ENCODE results near the gene ADRA2B. TPM values are rescaled to one million over a fixed set of nuclear protein-coding genes. Genes with fewer than 3 reads are reported as not detected.

Gene ADRA2B
- total RNA-seq, 1 experiment from 2014 or later, result 2.7 TPM

- H4K91ac ChIP-seq (ENCODE audit: insufficient read length, low read depth, low read length), result no peak overlapping the region
- no peak overlapping the region for H3K27ac ChIP-seq (ENCODE audit: insufficient read length, low read depth, low read length)
- peaks cover 0 to 8% (median 8%) of the 10 kb centered on the region in 3 experiments; a peak in 4 of 7 replicates for H3K36me3 Mint-ChIP-seq (ENCODE audit: insufficient read depth in 1 of 3, low read depth in 3 of 3)
- no peaks in the 10 kb centered on the region for H3K79me1 ChIP-seq (ENCODE audit: insufficient read depth, low read depth, low read length, poor library complexity, severe bottlenecking)
- no peak overlapping the region for H2BK5ac ChIP-seq (ENCODE audit: insufficient read length, low read length)
- H3K9me3 Mint-ChIP-seq, result peaks cover 2 to 4% of the 10 kb centered on the region in 2 experiments; a peak in 2 of 5 replicates
- H4K20me1 ChIP-seq (ENCODE audit: control insufficient read depth, insufficient read depth, insufficient read length), result no peaks in the 10 kb centered on the region
- no peak overlapping the region for H2BK15ac ChIP-seq (ENCODE audit: low read depth, low read length)
- no peak overlapping the region for H3K56ac ChIP-seq (ENCODE audit: insufficient read length, low read depth, low read length)
- no peaks in the 10 kb centered on the region for H3K79me2 ChIP-seq (ENCODE audit: insufficient read depth, low read length)
- H3K18ac ChIP-seq (ENCODE audit: insufficient read length, low read depth, low read length), result no peak overlapping the region
- no peak overlapping the region for H2AK5ac ChIP-seq (ENCODE audit: insufficient read length, low read length)
- H3K4me3 Mint-ChIP-seq, result peak overlapping the region in 1 of 2 experiments; percentile 26; a peak in 1 of 5 replicates
- H3K4me1 Mint-ChIP-seq, result peaks cover 15 to 32% of the 10 kb centered on the region in 2 experiments
- TF ChIP-seq CTCF (conservative IDR thresholded peaks at IDR 0.05), result no peak
- no peak overlapping the region for H3K4ac ChIP-seq (ENCODE audit: low read depth, low read length)
- no peak overlapping the region for H2BK12ac ChIP-seq (ENCODE audit: insufficient read length, low read depth, low read length)
- no peak overlapping the region for H3K14ac ChIP-seq (ENCODE audit: insufficient read depth, low read length)
- peaks cover 47% of the 10 kb centered on the region for H3K27me3 Mint-ChIP-seq (ENCODE audit: low read depth)
- no peaks in the 10 kb centered on the region for H3K4me1 ChIP-seq (ENCODE audit: insufficient read depth, low read length)
- DNase-seq, result no peak
- H2BK20ac ChIP-seq (ENCODE audit: low read depth, low read length, poor library complexity, severe bottlenecking), result no peak overlapping the region
- WGBS (ENCODE audit: extremely low coverage, insufficient read length, low lambda C conversion rate), result no CpG with 5 or more reads among the region's 13 CpGs
- no peak overlapping the region for H4K5ac ChIP-seq (ENCODE audit: insufficient read length, low read depth, low read length)
- no peaks in the 10 kb centered on the region; the same call in 1 of the 2 replicates for H3K27me3 ChIP-seq (ENCODE audit: insufficient read depth, low read length)
- H4K8ac ChIP-seq (replicated peaks; ENCODE audit: insufficient read length, low read depth, low read length), result no peak overlapping the region
- H2BK120ac ChIP-seq (ENCODE audit: low read depth, low read length, poor library complexity, severe bottlenecking), result no peak overlapping the region
- H2AFZ ChIP-seq (ENCODE audit: low read length), result no peak overlapping the region
- no peaks in the 10 kb centered on the region for H3K9me3 ChIP-seq (ENCODE audit: control insufficient read depth, low read depth, low read length)
- no peak overlapping the region for H3K27ac Mint-ChIP-seq
- no peak overlapping the region for H3K9ac ChIP-seq (ENCODE audit: extremely low read depth, insufficient read length, low read length)
- H3T11ph ChIP-seq (ENCODE audit: low read length), result no peak overlapping the region
- peaks cover 9% of the 10 kb centered on the region for H3K23me2 ChIP-seq (ENCODE audit: insufficient read length, low read depth, low read length, poor library complexity, severe bottlenecking)
- H3K4me2 ChIP-seq (ENCODE audit: insufficient read depth, insufficient read length, low read length), result no peak overlapping the region
- H3K23ac ChIP-seq (ENCODE audit: insufficient read length, low read depth, low read length), result no peak overlapping the region
Measured at GRCh38 chr2:96114546-96114902, 1.8 kb downstream of the ADRA2B start.

Measured in H9 (cell line).